GM12878 (cell line): ENCODE data around the gene AKT3. TPM values are rescaled to one million over a fixed set of nuclear protein-coding genes. Genes with fewer than 3 reads are reported as not detected.

ENCODE experiments used
- ATAC-seq: fragments of 200-7000 bp; cut with Tn5 transposase; 3 replicates; pipeline ENCODE4 v1.9.1; 2020; ENCODE audit warnings: mild to moderate bottlenecking, moderate library complexity
- BruUV-seq: library from RNA; stranded (reverse); fragments of 400-500 nt; replicated peaks from 2 replicates; lab custom pipeline; 2021; lab: Mats Ljungman, UMichigan
- CTCF ChIA-PET: fragments of 300-600 bp; sonication (Branson Sonifier 250); formaldehyde crosslinking; extraction: SDS; loops from one replicate; lab custom pipeline; 2021; ENCODE audit warnings: inconsistent platforms; lab: Yijun Ruan, JAX
- POLR2A ChIA-PET: fragments of 350-600 bp; formaldehyde crosslinking; extraction: SDS; loops from one replicate; lab custom pipeline; 2021; ENCODE audit warnings: inconsistent platforms; lab: Charles Lee
- RAD21 ChIA-PET: fragments of 300-600 bp; sonication (Branson Sonifier 250); formaldehyde crosslinking; loops from one replicate; lab custom pipeline; 2023; ENCODE audit warnings: antibody characterized with exemption; ENCODE audit not compliant: unreplicated experiment; lab: Charles Lee
- SMC1A ChIA-PET: fragments of 300-600 bp; sonication (Branson Sonifier 250); formaldehyde crosslinking; loops from one replicate; lab custom pipeline; 2023; ENCODE audit not compliant: unreplicated experiment, uncharacterized antibody; lab: Charles Lee
- DNase-seq: peaks from one replicate; pipeline ENCODE4 v3.0.0-alpha.2; 2011; ENCODE audit warnings: low read depth, low spot score
- FAIRE-seq: peaks from 3 replicates; lab custom pipeline; 2011; peaks lifted over from hg19 to GRCh38; lab: Jason Lieb, UNC
- H2AFZ ChIP-seq: 2 replicates; pipeline ENCODE4 v1.6.0; 2011; ENCODE audit warnings: low read depth, low read length, control low read depth; ENCODE audit not compliant: control insufficient read depth
- H3K27ac ChIP-seq: 2 replicates; pipeline ENCODE4 v1.5.1; 2011; ENCODE audit warnings: control low read depth; ENCODE audit not compliant: control insufficient read depth, insufficient read depth
- H3K27me3 ChIP-seq, 2 experiments: replicated peaks in 1 of 2; 2 replicates each; pipeline versions ENCODE4 v1.6.0 to v1.6.1; 2011; ENCODE audit warnings: low read length in 1 of 2; ENCODE audit not compliant: control insufficient read depth in 2 of 2, insufficient read depth in 2 of 2
- H3K36me3 ChIP-seq, 2 experiments: 2 replicates each; pipeline ENCODE4 v1.5.1; 2011; ENCODE audit warnings: low read length in 1 of 2; ENCODE audit not compliant: control insufficient read depth in 2 of 2, insufficient read depth in 2 of 2
- H3K4me1 ChIP-seq: 2 replicates; pipeline ENCODE4 v1.6.1; 2011; ENCODE audit warnings: mild to moderate bottlenecking, low read length, moderate library complexity, mixed read lengths; ENCODE audit not compliant: control insufficient read depth, insufficient read depth
- H3K4me2 ChIP-seq: 2 replicates; pipeline ENCODE4 v1.6.0; 2011; ENCODE audit warnings: control low read depth; ENCODE audit not compliant: control insufficient read depth, insufficient read depth
- H3K4me3 ChIP-seq: fragments of 200-600 bp; sonication (generic); 2 replicates; pipeline ENCODE4 v1.5.1; 2016
- H3K79me2 ChIP-seq: 2 replicates; pipeline ENCODE4 v1.6.0; 2011; ENCODE audit warnings: low read length; ENCODE audit not compliant: control insufficient read depth, insufficient read depth
- H3K9ac ChIP-seq: 2 replicates; pipeline ENCODE4 v1.8.0; 2011; ENCODE audit warnings: low read length, control low read depth, mixed read lengths; ENCODE audit not compliant: control insufficient read depth, insufficient read depth
- H3K9me3 ChIP-seq: replicated peaks from 3 replicates; pipeline ENCODE4 v1.5.1; 2011; ENCODE audit warnings: mild to moderate bottlenecking, low read length; ENCODE audit not compliant: control insufficient read depth, insufficient read depth
- H4K20me1 ChIP-seq: 2 replicates; pipeline ENCODE4 v1.6.0; 2011; ENCODE audit not compliant: control insufficient read depth, insufficient read depth
- ATF3 ChIP-seq: IDR thresholded peaks from 2 replicates; pipeline ENCODE4 v1.6.1; 2011; ENCODE audit warnings: low read depth, mild to moderate bottlenecking, low read length, moderate library complexity, borderline replicate concordance; ENCODE audit errors: extremely low read depth
- CHD2 ChIP-seq: IDR thresholded peaks from 2 replicates; pipeline ENCODE4 v1.6.1; 2011; ENCODE audit warnings: low read depth, low read length, improper control_type of control experiment, borderline replicate concordance
- ELK1 ChIP-seq: IDR thresholded peaks from 2 replicates; pipeline ENCODE4 v1.6.1; 2012; ENCODE audit warnings: low read depth, low read length, improper control_type of control experiment
- GABPA ChIP-seq: IDR thresholded peaks from 2 replicates; pipeline ENCODE4 v1.6.1; 2014; ENCODE audit warnings: antibody characterized with exemption, low read depth, mild to moderate bottlenecking, inconsistent platforms
- KAT2A ChIP-seq: conservative IDR thresholded peaks from 2 replicates; pipeline ENCODE4 v1.6.1; 2011; ENCODE audit warnings: low read depth, low read length; ENCODE audit not compliant: control insufficient read depth
- KLF5 ChIP-seq: fragments of 450-650 bp; IDR thresholded peaks from 2 replicates; pipeline ENCODE4 v1.6.1; 2014; ENCODE audit warnings: mild to moderate bottlenecking; ENCODE audit not compliant: partially characterized antibody
- MXI1 ChIP-seq: fragments of 150-350 bp; IDR thresholded peaks from 2 replicates; pipeline ENCODE4 v1.6.1; 2011; ENCODE audit warnings: low read depth, mild to moderate bottlenecking, inconsistent platforms, low read length, improper control_type of control experiment
- NR2C1 ChIP-seq: fragments of 450-650 bp; IDR thresholded peaks from 2 replicates; pipeline ENCODE4 v1.6.1; 2017; ENCODE audit warnings: antibody characterized with exemption, mild to moderate bottlenecking, moderate library complexity
- POU2F2 ChIP-seq: IDR thresholded peaks from 3 replicates; pipeline ENCODE4 v1.6.1; 2011; ENCODE audit warnings: low read depth, mild to moderate bottlenecking, low read length, borderline replicate concordance
- SIX5 ChIP-seq: IDR thresholded peaks from 2 replicates; pipeline ENCODE4 v1.6.1; 2011; ENCODE audit warnings: mild to moderate bottlenecking, low read depth, low read length, moderate library complexity; ENCODE audit not compliant: severe bottlenecking
- SMC3 ChIP-seq: IDR thresholded peaks from 2 replicates; pipeline ENCODE4 v1.6.1; 2011; ENCODE audit warnings: low read length, improper control_type of control experiment, borderline replicate concordance
- SREBF2 ChIP-seq: IDR thresholded peaks from 2 replicates; pipeline ENCODE4 v1.6.1; 2012; ENCODE audit warnings: mild to moderate bottlenecking, low read length
- TBL1XR1 ChIP-seq: IDR thresholded peaks from 2 replicates; pipeline ENCODE4 v1.6.1; 2012; ENCODE audit warnings: low read depth, low read length, improper control_type of control experiment
- TCF12 ChIP-seq: IDR thresholded peaks from 2 replicates; pipeline ENCODE4 v1.6.1; 2011; ENCODE audit warnings: low read depth, mild to moderate bottlenecking, low read length
- ZNF24 ChIP-seq: fragments of 450-650 bp; IDR thresholded peaks from 2 replicates; pipeline ENCODE4 v1.6.1; 2017; ENCODE audit warnings: antibody characterized with exemption, mild to moderate bottlenecking
- ZNF592 ChIP-seq: fragments of 450-650 bp; IDR thresholded peaks from 2 replicates; pipeline ENCODE4 v1.6.1; 2017; ENCODE audit warnings: mild to moderate bottlenecking, moderate library complexity
- WGBS: methylation state at CpG from one replicate; pipeline ENCODE4 v1.1.6; 2016; ENCODE audit warnings: low lambda C conversion rate; ENCODE audit not compliant: insufficient replicate concordance, insufficient coverage; ENCODE audit errors: missing lambda C conversion rate; 5-methylcytosine and 5-hydroxymethylcytosine counted together
- in situ Hi-C: fragments of 300-500 bp; cut with MboI; formaldehyde crosslinking; loops from 9 replicates; pipeline ENCODE4 v1.14.3; 2018; ENCODE audit warnings: mixed read lengths
- intact Hi-C: fragments of 100-400 bp; cut with micrococcal nuclease; formaldehyde crosslinking; loops from one replicate; pipeline ENCODE4 v1.14.2; 2022; ENCODE audit not compliant: unreplicated experiment
- polyA plus RNA-seq, 11 experiments: library from polyadenylated mRNA; depleted of rRNA in 4 of 11; unstranded in 6 of 11; stranded (reverse) in 5 of 11; fragments of >200 nt; fragmentation: Nextera tagmentation in 4 of 11; fragmentation: Illumina TruSeq in 1 of 11; extraction: Ambion mirVana in 4 of 11; extraction: Trizol in 1 of 11; gene quantifications; 1 replicate in 1 of 11; 2 replicates in 10 of 11; pipeline versions ENCODE4 v1.2.1 to v1.2.3, GENCODE V29; 2011 to 2016; ENCODE audit warnings: inconsistent platforms in 2 of 11, missing spikeins in 2 of 11, low read depth in 1 of 11
- total RNA-seq, 4 experiments: library from RNA; depleted of rRNA in 3 of 4; stranded (reverse); fragments of >200 nt in 3 of 4; fragmentation: Illumina TruSeq in 1 of 4; extraction: Trizol in 1 of 4; gene quantifications; 2 replicates each; pipeline versions ENCODE4 v1.2.1 to v1.2.3, GENCODE V29; 2013 to 2021

AKT3 gene
- total and polyA plus RNA-seq, 10 of the 15 experiments (the other 5 are each of a cell fraction or from before 2014, with no cell fraction given), result 0.03 to 0.56 (median 0.19) TPM

- ChIA-PET POLR2A (no interaction called here), SMC1A (no interaction called here), CTCF (no interaction called here), RAD21 (interaction anchor here (0.9 kb wide), 1 partner anchor 12 kb away, joined by 3 read pairs; no protein-coding TSS in a partner anchor)
- Histone ChIP-seq H3K79me2 (no peaks in the 10 kb centered on the region), H3K27ac (no peak overlapping the region), H3K4me1 (no peaks in the 10 kb centered on the region), H3K36me3 (no peaks in the 10 kb centered on the region), H3K4me2 (no peak overlapping the region), H3K27me3 (no peaks in the 10 kb centered on the region), H4K20me1 (no peaks in the 10 kb centered on the region), H3K4me3 (no peak overlapping the region), H3K9ac (no peak overlapping the region), H3K9me3 (no peaks in the 10 kb centered on the region), H2AFZ (no peak overlapping the region)
- no TSS peak for BruUV-seq
- no peak for DNase-seq
- in situ Hi-C loops, result no loop called here
- no peak for ATAC-seq
- intact Hi-C loops, result no loop called here
- 100% methylated on average over 1 of the region's 1 CpG for WGBS
- FAIRE-seq, result no peak
- TF ChIP-seq ELK1, result no peak
- TF ChIP-seq NR2C1, result no peak
- no peak for TF ChIP-seq MXI1
- no peak for TF ChIP-seq KAT2A
- TF ChIP-seq ZNF24, result no peak
- TF ChIP-seq CHD2, result no peak
- TF ChIP-seq POU2F2, result no peak
- no peak for TF ChIP-seq TCF12
- TF ChIP-seq ZNF592, result no peak
- no peak for TF ChIP-seq ATF3
- TF ChIP-seq SIX5, result no peak
- no peak for TF ChIP-seq SREBF2
- no peak for TF ChIP-seq GABPA
- TF ChIP-seq SMC3, result no peak
- no peak for TF ChIP-seq KLF5
- TF ChIP-seq TBL1XR1, result no peak
These were observed 315.0 kb downstream of the AKT3 start for GRCh38 chr1:243535014-243535413.
